Left cardiac atrium (tissue), 4 donors: Measurements from ENCODE around the gene PPP1CA. TPM values are rescaled to one million over a fixed set of nuclear protein-coding genes. Genes with fewer than 3 reads are reported as not detected.

ENCODE experiments used
- ATAC-seq, 2 donors: fragments of 200-7000 bp; cut with Tn5 transposase; one replicate each; pipeline ENCODE4 v1.9.1; 2020; ENCODE audit warnings: mild to moderate bottlenecking in 2 of 2, moderate library complexity in 2 of 2
- DNase-seq: peaks from one replicate; pipeline ENCODE4 v3.0.0-alpha.2; 2020
- intact Hi-C, 2 donors: fragments of 100-400 bp; cut with DNase I; formaldehyde crosslinking; loops; one replicate each; pipeline versions ENCODE4 v1.14.1 to v1.15.1; 2022 to 2023
- total RNA-seq, 2 donors: library from RNA; stranded (reverse); fragmentation: NEBNext Ultra II Directional; extraction: Animal tissue kit (Norgen Biotek cat#: 25700); gene quantifications; one replicate each; pipeline ENCODE4 v1.2.1, GENCODE V29; 2021
- donor health status: DM: no; HTN: yes; CAD: no.
- donor health status: DM: no; HTN: yes; CAD: no; lungs with severe emphysema.
- donor health status: DM: yes; HTN: yes; CAD: no.
- donor health status: Dilated cardiomyopathy.

PPP1CA gene
- total RNA-seq, 2 donors from 2014 or later = 86.7 to 94.1 TPM

GRCh38 chr11:67351275-67352005, 50.2 kb downstream of the PPP1CA start:
- DNase-seq (peak; percentile 52), ATAC-seq (no peak)
- intact Hi-C loops = no loop called here

GRCh38 chr11:67349928-67350465, 51.7 kb downstream of the PPP1CA start:
- intact Hi-C loops = loop anchor here (5.0 kb wide), 1 partner anchor 32 kb away; no protein-coding TSS in a partner anchor
- ATAC-seq (no peak), DNase-seq (no peak)

- intact Hi-C loops = loop anchor here (5.0 kb wide), 1 partner anchor 33 kb away; no protein-coding TSS in a partner anchor
- ATAC-seq = no peak
Observed at GRCh38 chr11:67349457-67349856, 52.2 kb downstream of the PPP1CA start.

GRCh38 chr11:67349036-67349435, 52.6 kb downstream of the PPP1CA start:
- DNase-seq (no peak), ATAC-seq (no peak)
- intact Hi-C loops = loop anchor here (5.0 kb wide), 1 partner anchor 33 kb away; no protein-coding TSS in a partner anchor

More at GRCh38 chr11:67349457-67349856, 52.2 kb downstream of the PPP1CA start:
- no peak for DNase-seq

Other genes with a start within 250 kb of the PPP1CA start
- 10 to 100 TPM; 51.6 to 52.6 TPM for gene GRK2, start 135.4 kb downstream of the PPP1CA start, total RNA-seq
- gene ANKRD13D, start 112.6 kb downstream of the PPP1CA start, total RNA-seq = 10 to 100 TPM; 22.1 to 22.6 TPM
- 10 to 100 TPM; 18.1 to 22.2 TPM for gene SSH3, start 98.3 kb downstream of the PPP1CA start, total RNA-seq
- gene POLD4, start 48.3 kb downstream of the PPP1CA start, total RNA-seq = 10 to 100 TPM; 54.5 to 59.3 TPM
- gene CLCF1, start 28.3 kb downstream of the PPP1CA start, total RNA-seq = 1 to 10 TPM; 1.1 to 4.6 TPM
- gene RAD9A, start 9.9 kb downstream of the PPP1CA start, total RNA-seq = 1 to 10 TPM; 6.2 to 9.0 TPM
- gene TBC1D10C, start 2.2 kb upstream of the PPP1CA start, total RNA-seq = 1 to 10 TPM; 2.4 to 2.8 TPM
- 10 to 100 TPM in 1 of 2 donors, 1 to 10 TPM in 1; 6.6 to 11.9 TPM for gene CARNS1, start 13.8 kb upstream of the PPP1CA start, total RNA-seq
- gene RPS6KB2, start 26.6 kb upstream of the PPP1CA start, total RNA-seq = 10 to 100 TPM; 25.5 to 31.0 TPM
- gene PTPRCAP, start 35.8 kb upstream of the PPP1CA start, total RNA-seq = 1 to 10 TPM; 1.8 to 4.7 TPM
- 10 to 100 TPM; 35.4 to 40.7 TPM for gene CORO1B, start 41.6 kb upstream of the PPP1CA start, total RNA-seq
- gene GPR152, start 50.9 kb upstream of the PPP1CA start, total RNA-seq = not detected
- 1 to 10 TPM; 1.2 to 1.3 TPM for gene CABP4, start 53.5 kb upstream of the PPP1CA start, total RNA-seq
- gene TMEM134, start 67.4 kb upstream of the PPP1CA start, total RNA-seq = 10 to 100 TPM; 50.5 to 58.1 TPM
- 10 to 100 TPM; 50.5 to 51.2 TPM for gene AIP, start 81.2 kb upstream of the PPP1CA start, total RNA-seq
- 10 to 100 TPM; 27.7 to 34.7 TPM for gene PITPNM1, start 103.5 kb upstream of the PPP1CA start, total RNA-seq
- 10 to 100 TPM; 44.8 to 60.9 TPM for gene CDK2AP2, start 106.3 kb upstream of the PPP1CA start, total RNA-seq
- not detected for gene CABP2, start 121.6 kb upstream of the PPP1CA start, total RNA-seq
- gene GSTP1, start 182.0 kb upstream of the PPP1CA start, total RNA-seq = 100 to 1,000 TPM; 314 to 337 TPM
- 100 to 1,000 TPM; 422 to 434 TPM for gene NDUFV1, start 205.1 kb upstream of the PPP1CA start, total RNA-seq
- gene NUDT8, start 228.1 kb upstream of the PPP1CA start, total RNA-seq = 10 to 100 TPM; 60.1 to 61.7 TPM
- not detected for gene TBX10, start 237.9 kb upstream of the PPP1CA start, total RNA-seq
- gene ACY3, start 248.9 kb upstream of the PPP1CA start, total RNA-seq = not detected